ENCODE results near the gene FPGS. TPM values are rescaled to one million over a fixed set of nuclear protein-coding genes. Genes with fewer than 3 reads are reported as not detected.

The FPGS gene
- total RNA-seq, 1 experiment from 2014 or later, result 70.6 TPM

DNA sequence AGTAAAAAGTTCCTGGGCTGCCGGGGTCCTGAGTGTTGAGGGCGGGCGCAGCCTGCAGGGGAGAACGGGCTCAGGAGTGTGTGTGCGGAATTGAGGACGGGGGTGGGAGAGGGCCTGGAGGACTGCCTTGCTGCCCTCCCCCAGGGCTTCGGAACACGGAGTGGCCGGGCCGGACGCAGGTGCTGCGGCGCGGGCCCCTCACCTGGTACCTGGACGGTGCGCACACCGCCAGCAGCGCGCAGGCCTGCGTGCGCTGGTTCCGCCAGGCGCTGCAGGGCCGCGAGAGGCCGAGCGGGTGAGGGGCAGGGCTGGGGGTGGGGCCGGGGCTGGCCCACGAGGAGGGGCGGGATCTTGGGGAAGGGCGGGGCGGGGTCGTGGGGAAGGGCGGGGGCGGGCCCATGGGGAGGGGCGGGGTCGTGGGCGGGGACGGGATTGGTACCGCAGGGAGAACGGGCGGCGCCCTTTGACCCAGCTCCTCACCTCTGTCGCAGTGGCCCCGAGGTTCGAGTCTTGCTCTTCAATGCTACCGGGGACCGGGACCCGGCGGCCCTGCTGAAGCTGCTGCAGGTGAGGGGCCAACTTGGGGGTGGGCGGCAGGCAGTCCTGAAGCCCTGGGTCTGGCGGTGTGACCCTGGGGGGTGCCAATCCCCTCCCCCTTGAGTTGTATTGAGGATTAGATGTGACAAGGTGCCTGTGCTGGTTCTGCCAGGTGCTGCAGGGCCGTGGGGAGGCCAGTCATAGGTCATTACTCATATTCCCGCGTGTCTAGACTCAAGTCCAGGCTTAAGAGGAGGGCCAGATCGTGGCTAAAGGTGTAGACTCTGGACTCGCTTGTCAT lies 7.1 kb downstream of the FPGS start:
- peaks cover 4% of the 10 kb centered on the region; the same call in 1 of the 2 replicates for H4K20me1 ChIP-seq (ENCODE audit: insufficient read depth)
- DNase-seq (ENCODE audit: low read depth, low spot score), result no peak
- H3K4me1 ChIP-seq (ENCODE audit: control insufficient read depth in 1 of 2, insufficient read depth in 2 of 2, low read length in 2 of 2), result peaks cover 0 to 12% of the 10 kb centered on the region in 2 experiments; a peak in 2 of 4 replicates
- no peaks in the 10 kb centered on the region for H3K27me3 ChIP-seq (ENCODE audit: insufficient read depth, low read length)
- intact Hi-C loops (cut with micrococcal nuclease), result no loop called here
- peaks cover 17% of the 10 kb centered on the region for H3K79me2 ChIP-seq (ENCODE audit: insufficient read depth, low read length)
- H3K9me3 ChIP-seq (ENCODE audit: control insufficient read depth in 1 of 2, insufficient read depth in 1 of 2, low read depth in 1 of 2, low read length in 2 of 2), result no peaks in the 10 kb centered on the region
- no TSS peak for BruUV-seq (replicated peaks)
- CTCF ChIA-PET, result no interaction called here
- H3K4me2 ChIP-seq (ENCODE audit: low read length), result no peak overlapping the region
- H2AFZ ChIP-seq (ENCODE audit: low read depth, low read length, poor library complexity, severe bottlenecking), result no peak overlapping the region
- H3K4me3 ChIP-seq (replicated peaks in 1 of 2; ENCODE audit: low read depth in 1 of 2, low read length in 2 of 2), result no peak overlapping the region
- no peaks in the 10 kb centered on the region for H3K9me2 ChIP-seq (ENCODE audit: insufficient read depth)
- 0 out of 2 replicates have a peak overlapping the region, but pooled peaks have one; percentile 2 for H3K9ac ChIP-seq (ENCODE audit: low read length)
- H3K27ac ChIP-seq (ENCODE audit: low read depth, low read length), result peak overlapping the region; percentile 20; the same call in 1 of the 2 replicates
- RAD21 ChIA-PET (ENCODE audit: low non-redundant PET in 1 of 2, low total read pairs in 2 of 2, uncharacterized antibody in 2 of 2, unreplicated experiment in 2 of 2), result no interaction called here
- ATAC-seq, result peak; percentile 46
- peaks cover 18 to 49% of the 10 kb centered on the region in 2 experiments; a peak in 3 of 4 replicates for H3K36me3 ChIP-seq (ENCODE audit: control insufficient read depth in 1 of 2, insufficient read depth in 2 of 2, low read length in 2 of 2)
- POLR2A ChIA-PET, result no interaction called here
- TF ChIP-seq, protein P1, sequence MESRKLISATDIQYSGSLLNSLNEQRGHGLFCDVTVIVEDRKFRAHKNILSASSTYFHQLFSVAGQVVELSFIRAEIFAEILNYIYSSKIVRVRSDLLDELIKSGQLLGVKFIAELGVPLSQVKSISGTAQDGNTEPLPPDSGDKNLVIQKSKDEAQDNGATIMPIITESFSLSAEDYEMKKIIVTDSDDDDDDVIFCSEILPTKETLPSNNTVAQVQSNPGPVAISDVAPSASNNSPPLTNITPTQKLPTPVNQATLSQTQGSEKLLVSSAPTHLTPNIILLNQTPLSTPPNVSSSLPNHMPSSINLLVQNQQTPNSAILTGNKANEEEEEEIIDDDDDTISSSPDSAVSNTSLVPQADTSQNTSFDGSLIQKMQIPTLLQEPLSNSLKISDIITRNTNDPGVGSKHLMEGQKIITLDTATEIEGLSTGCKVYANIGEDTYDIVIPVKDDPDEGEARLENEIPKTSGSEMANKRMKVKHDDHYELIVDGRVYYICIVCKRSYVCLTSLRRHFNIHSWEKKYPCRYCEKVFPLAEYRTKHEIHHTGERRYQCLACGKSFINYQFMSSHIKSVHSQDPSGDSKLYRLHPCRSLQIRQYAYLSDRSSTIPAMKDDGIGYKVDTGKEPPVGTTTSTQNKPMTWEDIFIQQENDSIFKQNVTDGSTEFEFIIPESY (IDR thresholded peaks at IDR 0.05; ENCODE audit: extremely low read depth, insufficient replicate concordance, low read length), result no peak
- no peak for TF ChIP-seq JUND (IDR thresholded peaks at IDR 0.05)
- TF ChIP-seq CTCF (IDR thresholded peaks at IDR 0.05 in 2 of 3, conservative IDR thresholded peaks at IDR 0.05 in 1 of 3; ENCODE audit: borderline replicate concordance in 1 of 3, insufficient read depth in 1 of 3, low read depth in 2 of 3, low read length in 2 of 3), result no peak
- no peak for TF ChIP-seq EZH2 (IDR thresholded peaks at IDR 0.05)
- no peak for TF ChIP-seq TCF7L2 (IDR thresholded peaks at IDR 0.05; ENCODE audit: borderline replicate concordance, extremely low read depth, insufficient read depth, insufficient read length)
- TF ChIP-seq, protein P2, sequence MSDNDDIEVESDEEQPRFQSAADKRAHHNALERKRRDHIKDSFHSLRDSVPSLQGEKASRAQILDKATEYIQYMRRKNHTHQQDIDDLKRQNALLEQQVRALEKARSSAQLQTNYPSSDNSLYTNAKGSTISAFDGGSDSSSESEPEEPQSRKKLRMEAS (IDR thresholded peaks at IDR 0.05), result no peak
- no peak for TF ChIP-seq ZNF274 (IDR thresholded peaks at IDR 0.05; ENCODE audit: low read depth, low read length)
- TF ChIP-seq POLR2AphosphoS5 (IDR thresholded peaks at IDR 0.05; ENCODE audit: low read depth, low read length), result no peak
- no peak for TF ChIP-seq EZH2phosphoT487 (IDR thresholded peaks at IDR 0.05; ENCODE audit: borderline replicate concordance)
- TF ChIP-seq CEBPB (IDR thresholded peaks at IDR 0.05; ENCODE audit: low read depth), result no peak
- TF ChIP-seq EGR1 (IDR thresholded peaks at IDR 0.05; ENCODE audit: low read depth), result no peak
- TF ChIP-seq, protein P3, sequence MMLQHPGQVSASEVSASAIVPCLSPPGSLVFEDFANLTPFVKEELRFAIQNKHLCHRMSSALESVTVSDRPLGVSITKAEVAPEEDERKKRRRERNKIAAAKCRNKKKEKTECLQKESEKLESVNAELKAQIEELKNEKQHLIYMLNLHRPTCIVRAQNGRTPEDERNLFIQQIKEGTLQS (IDR thresholded peaks at IDR 0.05), result no peak
- TF ChIP-seq YY1 (IDR thresholded peaks at IDR 0.05; ENCODE audit: extremely low read depth, insufficient replicate concordance, low read depth, low read length), result no peak
- TF ChIP-seq ELF1 (IDR thresholded peaks at IDR 0.05; ENCODE audit: borderline replicate concordance, low read depth), result no peak
- TF ChIP-seq CBX3 (IDR thresholded peaks at IDR 0.05; ENCODE audit: low read depth), result no peak
